Sigmoid colon (tissue), 7 donors: ENCODE measurements around the gene VOPP1. TPM values are rescaled to one million over a fixed set of nuclear protein-coding genes. Genes with fewer than 3 reads are reported as not detected.

Experiments used
- DNase-seq: peaks from one replicate; pipeline ENCODE4 v3.0.0-alpha.2; 2019
- H3K27ac ChIP-seq, 4 donors: fragments of 200-600 bp; sonication (generic); one replicate each; pipeline ENCODE4 v1.5.1; 2016 to 2019; ENCODE audit warnings: mild to moderate bottlenecking in 1 of 4
- H3K27me3 ChIP-seq, 3 donors: fragments of 200-600 bp; sonication (generic); one replicate each; pipeline ENCODE4 v1.5.1; 2019; ENCODE audit warnings: mild to moderate bottlenecking in 1 of 3
- H3K36me3 ChIP-seq, 4 donors: fragments of 200-600 bp; sonication (generic); one replicate each; pipeline ENCODE4 v1.5.1; 2016 to 2019
- H3K4me1 ChIP-seq, 4 donors: fragments of 200-600 bp; sonication (generic); one replicate each; pipeline ENCODE4 v1.5.1; 2017 to 2019
- H3K4me3 ChIP-seq, 4 donors: fragments of 200-600 bp; sonication (generic); one replicate each; pipeline ENCODE4 v1.5.1; 2017 to 2019; ENCODE audit warnings: mild to moderate bottlenecking in 2 of 4, moderate library complexity in 1 of 4
- H3K9me3 ChIP-seq, 4 donors: fragments of 200-600 bp in 3 of 4; sonication (generic) in 3 of 4; one replicate each; pipeline versions ENCODE4 v1.5.1 to v1.6.1; 2013 to 2019
- EP300 ChIP-seq, 4 donors: sonication (generic); formaldehyde crosslinking; IDR thresholded peaks; one replicate each; pipeline ENCODE4 v1.6.1; 2017; ENCODE audit warnings: antibody characterized with exemption in 4 of 4
- POLR2A ChIP-seq, 2 donors: fragments of 450-650 bp; IDR thresholded peaks; one replicate each; pipeline ENCODE4 v1.6.1; 2016; ENCODE audit warnings: antibody characterized with exemption in 2 of 2, mild to moderate bottlenecking in 2 of 2, moderate library complexity in 2 of 2
- POLR2AphosphoS5 ChIP-seq, 4 donors: sonication (generic); formaldehyde crosslinking; IDR thresholded peaks; one replicate each; pipeline ENCODE4 v1.6.1; 2017; ENCODE audit warnings: antibody characterized with exemption in 4 of 4
- WGBS, 2 donors: extraction: QIAGEN DNeasy Blood & Tissue Kit; methylation state at CpG; one replicate each; pipeline ENCODE4 v1.1.7; 2013; 5-methylcytosine and 5-hydroxymethylcytosine counted together
- intact Hi-C: fragments of 100-400 bp; cut with DNase I; formaldehyde crosslinking; loops from one replicate; pipeline ENCODE4 v1.15.1; 2023
- polyA plus RNA-seq, 3 donors: library from polyadenylated mRNA; stranded (reverse); fragments of 200-250 nt; gene quantifications; one replicate each; pipeline ENCODE4 v1.2.3, GENCODE V29; 2013
- total RNA-seq, 4 donors: library from RNA; depleted of rRNA; stranded (reverse); fragments of >200 nt; gene quantifications; one replicate each; pipeline ENCODE4 v1.1.0, GENCODE V29; 2016
- TF ChIP-seq, protein P1 (sequence below), 4 experiments: fragments of 450-650 bp in 3 of 4; fragments of 200-600 bp in 1 of 4; IDR thresholded peaks; one replicate each; pipeline ENCODE4 v1.5.1; 2016 to 2019; ENCODE audit warnings: antibody characterized with exemption in 4 of 4, mild to moderate bottlenecking in 3 of 4, moderate library complexity in 2 of 4
- donor health status: healthy with polysubstance abuse.
- donor health status: Bipolar disorder and iron deficiency.
- donor health status: healthy.

The VOPP1 gene
- total and polyA plus RNA-seq, 7 donors: 22.2 to 59.5 (median 26.4) TPM

DNA sequence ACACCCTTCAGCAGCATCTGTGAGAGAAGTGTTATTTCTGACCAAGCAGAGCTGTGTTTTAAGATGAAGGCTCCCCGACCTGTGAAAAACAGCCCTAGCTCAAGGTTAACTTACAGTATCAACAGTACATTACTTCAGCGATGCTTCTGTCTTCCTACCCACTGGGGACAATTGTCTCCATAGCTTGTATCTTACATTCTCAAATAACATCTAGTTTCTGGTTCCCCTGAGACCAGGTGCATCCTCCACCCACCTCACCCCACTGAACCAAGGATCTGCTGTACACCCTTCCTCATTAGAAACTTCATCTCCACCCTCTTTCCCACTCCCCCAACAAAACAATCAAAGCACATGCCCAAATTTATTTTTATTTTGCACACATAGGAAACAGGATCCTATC is 102.0 kb downstream of the VOPP1 start:
- WGBS, 2 donors: 72 to 90% methylated on average over 2 of the region's 2 CpGs
- no peak for DNase-seq
- H3K36me3 ChIP-seq: peaks cover 0 to 19% (median 2%) of the 10 kb centered on the region in 4 donors
- no peak for TF ChIP-seq EP300 (IDR thresholded peaks at IDR 0.05)
- no peak for TF ChIP-seq POLR2A (IDR thresholded peaks at IDR 0.05)
- TF ChIP-seq POLR2AphosphoS5 (IDR thresholded peaks at IDR 0.05): no peak
- TF ChIP-seq, protein P1, sequence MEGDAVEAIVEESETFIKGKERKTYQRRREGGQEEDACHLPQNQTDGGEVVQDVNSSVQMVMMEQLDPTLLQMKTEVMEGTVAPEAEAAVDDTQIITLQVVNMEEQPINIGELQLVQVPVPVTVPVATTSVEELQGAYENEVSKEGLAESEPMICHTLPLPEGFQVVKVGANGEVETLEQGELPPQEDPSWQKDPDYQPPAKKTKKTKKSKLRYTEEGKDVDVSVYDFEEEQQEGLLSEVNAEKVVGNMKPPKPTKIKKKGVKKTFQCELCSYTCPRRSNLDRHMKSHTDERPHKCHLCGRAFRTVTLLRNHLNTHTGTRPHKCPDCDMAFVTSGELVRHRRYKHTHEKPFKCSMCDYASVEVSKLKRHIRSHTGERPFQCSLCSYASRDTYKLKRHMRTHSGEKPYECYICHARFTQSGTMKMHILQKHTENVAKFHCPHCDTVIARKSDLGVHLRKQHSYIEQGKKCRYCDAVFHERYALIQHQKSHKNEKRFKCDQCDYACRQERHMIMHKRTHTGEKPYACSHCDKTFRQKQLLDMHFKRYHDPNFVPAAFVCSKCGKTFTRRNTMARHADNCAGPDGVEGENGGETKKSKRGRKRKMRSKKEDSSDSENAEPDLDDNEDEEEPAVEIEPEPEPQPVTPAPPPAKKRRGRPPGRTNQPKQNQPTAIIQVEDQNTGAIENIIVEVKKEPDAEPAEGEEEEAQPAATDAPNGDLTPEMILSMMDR (IDR thresholded peaks at IDR 0.05): no peak
- no peak overlapping the region for H3K4me3 ChIP-seq
- H3K27me3 ChIP-seq: no peaks in the 10 kb centered on the region
- no peaks in the 10 kb centered on the region for H3K9me3 ChIP-seq
- H3K4me1 ChIP-seq: peaks cover 0 to 8% (median 0%) of the 10 kb centered on the region in 4 donors
- no peak overlapping the region for H3K27ac ChIP-seq
- intact Hi-C loops: no loop called here

DNA sequence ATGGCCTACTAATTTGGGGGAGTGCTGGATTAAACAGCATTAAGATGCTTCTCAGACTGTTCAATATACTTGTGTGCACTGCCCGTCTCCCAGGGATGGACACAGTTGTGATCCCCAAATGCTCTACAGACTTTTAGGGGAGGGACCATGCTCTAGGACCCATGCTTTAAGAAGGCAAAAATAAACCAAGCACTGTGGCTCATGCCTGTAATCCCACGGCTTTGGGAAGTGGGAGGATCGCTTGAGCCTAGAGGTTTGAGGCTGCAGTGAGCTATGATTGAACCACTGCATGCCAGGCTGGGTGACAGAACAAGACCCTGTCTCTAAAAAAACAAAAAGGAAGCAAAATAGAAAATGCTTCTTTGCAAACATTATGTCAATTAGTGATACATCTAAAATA is 102.6 kb downstream of the VOPP1 start:
- 56 to 85% methylated on average over 3 of the region's 3 CpGs for WGBS, 2 donors
- no peak for DNase-seq
- intact Hi-C loops: no loop called here
- H3K4me1 ChIP-seq: peaks cover 0 to 10% (median 0%) of the 10 kb centered on the region in 4 donors
- no peak overlapping the region for H3K27ac ChIP-seq
- TF ChIP-seq, protein P1 (IDR thresholded peaks at IDR 0.05): no peak
- no peak for TF ChIP-seq POLR2A (IDR thresholded peaks at IDR 0.05)
- TF ChIP-seq POLR2AphosphoS5 (IDR thresholded peaks at IDR 0.05): no peak
- TF ChIP-seq EP300 (IDR thresholded peaks at IDR 0.05): no peak
- H3K27me3 ChIP-seq: no peaks in the 10 kb centered on the region
- no peak overlapping the region for H3K4me3 ChIP-seq
- no peaks in the 10 kb centered on the region for H3K9me3 ChIP-seq
- H3K36me3 ChIP-seq: peaks cover 0 to 24% (median 4%) of the 10 kb centered on the region in 4 donors

DNA sequence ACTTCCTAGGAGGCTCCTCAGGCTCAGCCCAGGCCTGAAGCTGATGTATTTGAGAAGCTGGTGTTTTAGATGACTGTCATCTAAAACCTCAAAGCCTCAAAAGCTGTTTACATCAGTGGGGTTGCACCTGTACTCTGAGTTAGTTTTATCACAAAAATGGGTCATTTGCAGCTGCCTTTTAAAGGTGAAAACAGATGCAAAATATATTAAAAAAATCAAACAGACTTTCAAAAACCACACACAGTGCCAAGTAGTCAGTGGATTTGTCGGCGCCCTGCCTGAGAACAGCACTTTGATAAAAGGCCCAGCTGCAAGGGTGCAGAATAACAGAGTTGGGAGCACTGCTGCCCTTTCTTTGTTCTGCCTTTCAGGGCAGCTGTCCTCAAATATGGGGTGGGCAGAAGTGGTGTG is 103.0 kb downstream of the VOPP1 start:
- TF ChIP-seq POLR2AphosphoS5 (IDR thresholded peaks at IDR 0.05): no peak
- no peak for TF ChIP-seq EP300 (IDR thresholded peaks at IDR 0.05)
- TF ChIP-seq, protein P1 (IDR thresholded peaks at IDR 0.05): no peak
- TF ChIP-seq POLR2A (IDR thresholded peaks at IDR 0.05): no peak
- intact Hi-C loops: no loop called here
- Histone ChIP-seq H3K36me3 (peaks cover 0 to 29% (median 4%) of the 10 kb centered on the region in 4 donors), H3K4me3 (no peak overlapping the region), H3K27me3 (no peaks in the 10 kb centered on the region), H3K4me1 (peaks cover 0 to 10% (median 0%) of the 10 kb centered on the region in 4 donors), H3K27ac (no peak overlapping the region), H3K9me3 (no peaks in the 10 kb centered on the region)
- 56 to 88% methylated on average over 2 of the region's 2 CpGs for WGBS, 2 donors
- no peak for DNase-seq

DNA sequence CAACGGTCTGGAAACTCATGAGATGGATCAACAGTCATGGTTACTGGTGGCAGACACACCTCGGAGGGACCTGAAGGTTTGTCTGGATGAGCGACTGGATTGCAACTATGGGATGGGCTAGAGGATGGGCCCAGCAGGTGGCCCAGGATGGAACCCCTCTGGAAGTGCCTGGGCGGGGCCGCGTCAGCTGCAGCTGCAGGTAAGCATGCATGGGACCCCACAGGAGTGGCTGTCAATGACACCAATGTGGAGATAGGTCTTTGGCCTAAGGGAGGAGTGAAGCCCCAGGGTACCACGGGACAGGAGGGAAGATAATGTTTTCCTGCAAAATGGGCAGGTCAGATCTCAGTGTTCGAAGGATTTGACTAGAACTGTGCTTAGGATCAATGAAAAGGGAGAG is 103.8 kb downstream of the VOPP1 start:
- intact Hi-C loops: no loop called here
- H3K9me3 ChIP-seq: no peaks in the 10 kb centered on the region

More for the DNA sequence above, 103.8 kb downstream of the VOPP1 start:
- H3K4me1 ChIP-seq: peaks cover 0 to 10% (median 0%) of the 10 kb centered on the region in 4 donors
- no peaks in the 10 kb centered on the region for H3K27me3 ChIP-seq
- H3K4me3 ChIP-seq: no peak overlapping the region
- no peak for TF ChIP-seq POLR2A (IDR thresholded peaks at IDR 0.05)
- TF ChIP-seq POLR2AphosphoS5 (IDR thresholded peaks at IDR 0.05): no peak
- TF ChIP-seq, protein P1 (IDR thresholded peaks at IDR 0.05): no peak
- no peak for TF ChIP-seq EP300 (IDR thresholded peaks at IDR 0.05)
- 98 to 99% methylated on average over 8 of the region's 8 CpGs for WGBS, 2 donors
- H3K27ac ChIP-seq: no peak overlapping the region
- peaks cover 0 to 35% (median 8%) of the 10 kb centered on the region in 4 donors for H3K36me3 ChIP-seq
- DNase-seq: no peak
